GM12874 (cell line): Measurements from ENCODE around the gene TBC1D12.

Source experiments
- TF ChIP-seq, protein P1 (sequence below): IDR thresholded peaks from 2 replicates; pipeline ENCODE4 v1.5.1; 2011; ENCODE audit warnings: low read depth, mild to moderate bottlenecking, control low read depth, low read length, moderate library complexity; ENCODE audit not compliant: insufficient read depth

TBC1D12 gene

GRCh38 chr10:94489976-94490788 is 87.8 kb downstream of the TBC1D12 start:
- TF ChIP-seq, protein P1, sequence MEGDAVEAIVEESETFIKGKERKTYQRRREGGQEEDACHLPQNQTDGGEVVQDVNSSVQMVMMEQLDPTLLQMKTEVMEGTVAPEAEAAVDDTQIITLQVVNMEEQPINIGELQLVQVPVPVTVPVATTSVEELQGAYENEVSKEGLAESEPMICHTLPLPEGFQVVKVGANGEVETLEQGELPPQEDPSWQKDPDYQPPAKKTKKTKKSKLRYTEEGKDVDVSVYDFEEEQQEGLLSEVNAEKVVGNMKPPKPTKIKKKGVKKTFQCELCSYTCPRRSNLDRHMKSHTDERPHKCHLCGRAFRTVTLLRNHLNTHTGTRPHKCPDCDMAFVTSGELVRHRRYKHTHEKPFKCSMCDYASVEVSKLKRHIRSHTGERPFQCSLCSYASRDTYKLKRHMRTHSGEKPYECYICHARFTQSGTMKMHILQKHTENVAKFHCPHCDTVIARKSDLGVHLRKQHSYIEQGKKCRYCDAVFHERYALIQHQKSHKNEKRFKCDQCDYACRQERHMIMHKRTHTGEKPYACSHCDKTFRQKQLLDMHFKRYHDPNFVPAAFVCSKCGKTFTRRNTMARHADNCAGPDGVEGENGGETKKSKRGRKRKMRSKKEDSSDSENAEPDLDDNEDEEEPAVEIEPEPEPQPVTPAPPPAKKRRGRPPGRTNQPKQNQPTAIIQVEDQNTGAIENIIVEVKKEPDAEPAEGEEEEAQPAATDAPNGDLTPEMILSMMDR = no peak

- TF ChIP-seq, protein P1 = no peak
Observed at GRCh38 chr10:94490789-94491039, 88.4 kb downstream of the TBC1D12 start.

DNA sequence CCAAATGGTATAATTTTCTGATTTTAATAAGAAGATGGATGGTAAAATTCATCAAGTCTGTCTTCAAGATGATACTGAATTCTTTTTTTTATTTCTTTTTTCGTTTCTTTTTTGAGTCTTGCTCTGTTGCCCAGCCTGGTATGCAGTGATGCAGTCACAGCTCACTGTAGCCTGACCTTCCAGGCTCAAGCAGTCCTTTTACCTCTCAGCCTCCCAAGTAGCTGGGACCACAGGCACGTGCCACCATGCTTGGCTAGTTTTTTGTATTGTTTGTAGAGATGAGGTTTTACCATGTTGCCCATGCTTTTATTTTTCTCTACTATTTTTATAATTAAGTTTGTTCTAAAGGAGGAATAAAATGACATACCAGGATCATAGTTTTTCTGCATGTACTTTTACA is 91.1 kb downstream of the TBC1D12 start:
- TF ChIP-seq, protein P1 = no peak

DNA sequence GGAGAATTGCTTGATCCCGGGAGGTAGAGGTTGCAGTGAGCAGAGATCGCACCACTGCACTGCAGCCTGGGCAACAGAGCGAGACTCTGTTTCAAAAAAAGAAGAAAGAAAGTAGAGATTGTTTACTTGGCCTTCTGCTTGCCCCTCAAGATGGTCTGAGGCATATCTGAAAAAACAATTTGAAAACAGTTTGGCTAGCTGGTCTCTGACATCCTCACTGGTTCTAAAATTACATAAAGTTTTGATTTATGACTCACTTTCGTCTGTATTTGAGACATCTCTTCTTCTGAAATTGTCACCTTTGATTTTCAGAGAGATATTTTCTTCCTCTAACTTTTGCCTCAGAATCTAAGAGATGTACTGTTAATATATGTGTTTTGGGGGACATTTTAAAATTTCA is 93.7 kb downstream of the TBC1D12 start:
- TF ChIP-seq, protein P1 = no peak

- TF ChIP-seq, protein P1 = no peak
Observed at GRCh38 chr10:94496646-94497045, 94.3 kb downstream of the TBC1D12 start.

- TF ChIP-seq, protein P1 = no peak
Observed at GRCh38 chr10:94500063-94500462, 97.7 kb downstream of the TBC1D12 start.

DNA sequence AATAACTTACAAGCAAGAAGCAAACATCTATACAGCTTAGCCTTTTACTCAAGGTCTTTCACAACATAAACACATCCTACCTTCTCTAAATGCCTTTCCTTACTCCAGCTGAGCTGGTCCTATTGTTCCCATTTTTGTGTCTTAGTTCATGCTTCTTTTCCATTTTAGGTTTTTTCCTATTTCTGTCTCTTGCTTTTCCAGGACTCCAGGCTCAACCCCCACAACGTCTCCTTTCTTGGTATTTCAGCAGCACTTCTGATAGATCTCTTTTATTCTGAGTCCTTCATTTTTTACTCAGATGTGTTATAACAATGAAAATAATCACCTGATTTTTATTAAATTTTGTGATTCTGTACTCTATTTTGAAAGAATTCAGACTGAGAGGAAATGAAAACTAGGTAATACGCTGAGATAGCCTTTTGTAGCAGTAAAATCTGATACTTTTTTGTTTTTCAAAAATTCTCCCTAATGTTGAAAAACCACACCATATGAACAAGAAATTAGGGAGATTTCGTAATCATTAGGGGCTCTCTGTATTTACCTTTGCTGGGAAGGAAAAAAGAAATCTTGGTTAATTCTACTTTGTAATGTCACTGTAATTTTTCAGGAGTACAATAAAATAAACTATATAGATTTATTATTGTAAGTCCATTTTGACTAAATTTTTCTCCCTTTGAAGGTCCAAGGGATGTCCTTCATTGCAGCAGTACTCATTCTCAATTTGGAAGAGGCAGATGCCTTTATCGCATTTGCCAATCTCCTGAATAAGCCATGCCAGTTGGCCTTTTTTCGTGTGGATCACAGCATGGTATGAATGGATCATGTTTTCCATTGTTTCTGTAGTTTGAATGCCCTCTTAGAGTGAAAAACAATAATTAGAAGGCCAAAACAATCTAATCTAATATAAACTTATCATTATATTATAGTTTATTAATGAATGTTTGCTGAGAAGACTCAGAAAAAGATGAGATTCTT is 119.2 kb downstream of the TBC1D12 start:
- TF ChIP-seq, protein P1 = no peak
